HT-29 (cell line): ENCODE results near the gene PCID2. TPM values are rescaled to one million over a fixed set of nuclear protein-coding genes. Genes with fewer than 3 reads are reported as not detected.

Experiments
- DNase-seq: peaks from one replicate; pipeline ENCODE4 v3.0.0-alpha.2; 2015; ENCODE audit warnings: low spot score
- total RNA-seq: library from RNA; depleted of rRNA; stranded (reverse); fragments of >200 nt; shearing (Covaris generic); gene quantifications from 2 replicates; pipeline ENCODE4 v1.2.3, GENCODE V29; 2014

The PCID2 gene
- total RNA-seq, 1 experiment from 2014 or later: 62.4 TPM

- no peak for DNase-seq
Observed at GRCh38 chr13:113219256-113219940, 10.9 kb upstream of the PCID2 start.

- DNase-seq: no peak
Observed at GRCh38 chr13:113218586-113218985, 10.1 kb upstream of the PCID2 start.

- DNase-seq: peak; percentile 49
Observed at GRCh38 chr13:113216254-113217048, 8.0 kb upstream of the PCID2 start.

- peak; percentile 17 for DNase-seq
Observed at GRCh38 chr13:113211774-113212173, 3.3 kb upstream of the PCID2 start.

- no peak for DNase-seq
Observed at GRCh38 chr13:113210833-113211232, 2.4 kb upstream of the PCID2 start.

GRCh38 chr13:113209759-113210421 lies 1.4 kb upstream of the PCID2 start:
- DNase-seq: peak; percentile 77

GRCh38 chr13:113209336-113209758 lies 878 bp upstream of the PCID2 start, which contains the start of gene CUL4A:
Gene CUL4A, plus strand, starts transcription at chr13:113209613. Its CDS starts 15 bp downstream, at chr13:113209628.
- DNase-seq: peak; percentile 83

GRCh38 chr13:113207890-113208420 lies 514 bp downstream of the PCID2 start:
- DNase-seq: peak; percentile 68

- no peak for DNase-seq
Observed at GRCh38 chr13:113207460-113207859, 1.0 kb downstream of the PCID2 start.

GRCh38 chr13:113205428-113205931 lies 3.0 kb downstream of the PCID2 start:
- no peak for DNase-seq

GRCh38 chr13:113204378-113204734 lies 4.1 kb downstream of the PCID2 start:
- no peak for DNase-seq

GRCh38 chr13:113203507-113204377 lies 4.7 kb downstream of the PCID2 start:
- DNase-seq: no peak

GRCh38 chr13:113202912-113203311 lies 5.6 kb downstream of the PCID2 start:
- DNase-seq: no peak

- no peak for DNase-seq
Observed at GRCh38 chr13:113201815-113202214, 6.7 kb downstream of the PCID2 start.

GRCh38 chr13:113196970-113197737 lies 11.3 kb downstream of the PCID2 start:
- DNase-seq: no peak

GRCh38 chr13:113195360-113195759 lies 13.1 kb downstream of the PCID2 start:
- DNase-seq: no peak

- DNase-seq: no peak
Observed at GRCh38 chr13:113192902-113193301, 15.6 kb downstream of the PCID2 start.

GRCh38 chr13:113192279-113192678 lies 16.2 kb downstream of the PCID2 start:
- no peak for DNase-seq

GRCh38 chr13:113190181-113190580 lies 18.3 kb downstream of the PCID2 start:
- no peak for DNase-seq
